ENCODE data around the gene MUC4.

DNA sequence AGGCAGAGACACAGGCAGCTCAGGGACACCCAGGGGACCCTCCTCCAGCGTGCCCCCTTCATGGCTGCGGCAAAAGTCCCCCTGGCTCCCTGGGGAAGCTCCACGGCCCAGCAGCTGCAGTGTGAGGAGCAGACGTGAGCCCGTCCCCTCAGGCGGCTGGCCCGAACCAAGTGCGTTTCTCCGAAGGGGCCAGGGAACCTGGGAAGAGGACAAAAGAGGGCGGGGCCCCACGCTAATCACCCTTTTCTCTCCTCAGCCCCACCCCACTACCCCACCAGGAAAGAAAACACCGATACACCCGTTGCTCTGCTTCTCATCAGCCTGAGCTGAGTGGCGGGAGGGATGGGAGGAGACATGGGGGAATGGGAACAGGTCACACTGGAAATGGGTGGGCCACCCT is at the start of gene MUC4:
- TF ChIP-seq, protein P1, sequence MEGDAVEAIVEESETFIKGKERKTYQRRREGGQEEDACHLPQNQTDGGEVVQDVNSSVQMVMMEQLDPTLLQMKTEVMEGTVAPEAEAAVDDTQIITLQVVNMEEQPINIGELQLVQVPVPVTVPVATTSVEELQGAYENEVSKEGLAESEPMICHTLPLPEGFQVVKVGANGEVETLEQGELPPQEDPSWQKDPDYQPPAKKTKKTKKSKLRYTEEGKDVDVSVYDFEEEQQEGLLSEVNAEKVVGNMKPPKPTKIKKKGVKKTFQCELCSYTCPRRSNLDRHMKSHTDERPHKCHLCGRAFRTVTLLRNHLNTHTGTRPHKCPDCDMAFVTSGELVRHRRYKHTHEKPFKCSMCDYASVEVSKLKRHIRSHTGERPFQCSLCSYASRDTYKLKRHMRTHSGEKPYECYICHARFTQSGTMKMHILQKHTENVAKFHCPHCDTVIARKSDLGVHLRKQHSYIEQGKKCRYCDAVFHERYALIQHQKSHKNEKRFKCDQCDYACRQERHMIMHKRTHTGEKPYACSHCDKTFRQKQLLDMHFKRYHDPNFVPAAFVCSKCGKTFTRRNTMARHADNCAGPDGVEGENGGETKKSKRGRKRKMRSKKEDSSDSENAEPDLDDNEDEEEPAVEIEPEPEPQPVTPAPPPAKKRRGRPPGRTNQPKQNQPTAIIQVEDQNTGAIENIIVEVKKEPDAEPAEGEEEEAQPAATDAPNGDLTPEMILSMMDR (conservative IDR thresholded peaks at IDR 0.05; ENCODE audit: low read depth in 2 of 2) = no peak
- no peak for TF ChIP-seq POLR2AphosphoS5 (IDR thresholded peaks at IDR 0.05; ENCODE audit: low read depth)
- no peak for TF ChIP-seq EZH2 (IDR thresholded peaks at IDR 0.05; ENCODE audit: low read depth, unreplicated experiment)
- TF ChIP-seq, protein P2, sequence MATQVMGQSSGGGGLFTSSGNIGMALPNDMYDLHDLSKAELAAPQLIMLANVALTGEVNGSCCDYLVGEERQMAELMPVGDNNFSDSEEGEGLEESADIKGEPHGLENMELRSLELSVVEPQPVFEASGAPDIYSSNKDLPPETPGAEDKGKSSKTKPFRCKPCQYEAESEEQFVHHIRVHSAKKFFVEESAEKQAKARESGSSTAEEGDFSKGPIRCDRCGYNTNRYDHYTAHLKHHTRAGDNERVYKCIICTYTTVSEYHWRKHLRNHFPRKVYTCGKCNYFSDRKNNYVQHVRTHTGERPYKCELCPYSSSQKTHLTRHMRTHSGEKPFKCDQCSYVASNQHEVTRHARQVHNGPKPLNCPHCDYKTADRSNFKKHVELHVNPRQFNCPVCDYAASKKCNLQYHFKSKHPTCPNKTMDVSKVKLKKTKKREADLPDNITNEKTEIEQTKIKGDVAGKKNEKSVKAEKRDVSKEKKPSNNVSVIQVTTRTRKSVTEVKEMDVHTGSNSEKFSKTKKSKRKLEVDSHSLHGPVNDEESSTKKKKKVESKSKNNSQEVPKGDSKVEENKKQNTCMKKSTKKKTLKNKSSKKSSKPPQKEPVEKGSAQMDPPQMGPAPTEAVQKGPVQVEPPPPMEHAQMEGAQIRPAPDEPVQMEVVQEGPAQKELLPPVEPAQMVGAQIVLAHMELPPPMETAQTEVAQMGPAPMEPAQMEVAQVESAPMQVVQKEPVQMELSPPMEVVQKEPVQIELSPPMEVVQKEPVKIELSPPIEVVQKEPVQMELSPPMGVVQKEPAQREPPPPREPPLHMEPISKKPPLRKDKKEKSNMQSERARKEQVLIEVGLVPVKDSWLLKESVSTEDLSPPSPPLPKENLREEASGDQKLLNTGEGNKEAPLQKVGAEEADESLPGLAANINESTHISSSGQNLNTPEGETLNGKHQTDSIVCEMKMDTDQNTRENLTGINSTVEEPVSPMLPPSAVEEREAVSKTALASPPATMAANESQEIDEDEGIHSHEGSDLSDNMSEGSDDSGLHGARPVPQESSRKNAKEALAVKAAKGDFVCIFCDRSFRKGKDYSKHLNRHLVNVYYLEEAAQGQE (IDR thresholded peaks at IDR 0.05; ENCODE audit: unreplicated experiment) = no peak
- TF ChIP-seq EZH2phosphoT487 (IDR thresholded peaks at IDR 0.05; ENCODE audit: unreplicated experiment) = no peak
